ENCODE data around the gene CTSZ. TPM values are rescaled to one million over a fixed set of nuclear protein-coding genes. Genes with fewer than 3 reads are reported as not detected.

CTSZ gene
- total RNA-seq, 1 experiment from 2014 or later, result 37.6 TPM

GRCh38 chr20:58993332-58994248 lies 13.5 kb downstream of the CTSZ start:
- Histone ChIP-seq H2BK120ac (ENCODE audit: low read depth, low read length, poor library complexity, severe bottlenecking) (no peak overlapping the region), H3K27ac (ENCODE audit: insufficient read length, low read depth, low read length) (no peak overlapping the region), H4K20me1 (ENCODE audit: control insufficient read depth, insufficient read depth, insufficient read length) (no peaks in the 10 kb centered on the region), H3K27me3 (ENCODE audit: insufficient read depth, low read length) (no peaks in the 10 kb centered on the region), H2BK5ac (ENCODE audit: insufficient read length, low read length) (no peak overlapping the region), H3K4me2 (ENCODE audit: insufficient read depth, insufficient read length, low read length) (no peak overlapping the region), H3K23ac (ENCODE audit: insufficient read length, low read depth, low read length) (no peak overlapping the region), H3K18ac (ENCODE audit: insufficient read length, low read depth, low read length) (no peak overlapping the region), H3K56ac (ENCODE audit: insufficient read length, low read depth, low read length) (no peak overlapping the region), H3T11ph (ENCODE audit: low read length) (no peak overlapping the region), H4K5ac (ENCODE audit: insufficient read length, low read depth, low read length) (no peak overlapping the region), H3K9ac (ENCODE audit: extremely low read depth, insufficient read length, low read length) (no peak overlapping the region), H3K23me2 (ENCODE audit: insufficient read length, low read depth, low read length, poor library complexity, severe bottlenecking) (no peaks in the 10 kb centered on the region), H3K79me2 (ENCODE audit: insufficient read depth, low read length) (no peaks in the 10 kb centered on the region), H3K4me1 (ENCODE audit: insufficient read depth, low read length) (no peaks in the 10 kb centered on the region), H2BK20ac (ENCODE audit: low read depth, low read length, poor library complexity, severe bottlenecking) (no peak overlapping the region), H3K79me1 (ENCODE audit: insufficient read depth, low read depth, low read length, poor library complexity, severe bottlenecking) (no peaks in the 10 kb centered on the region), H2AK5ac (ENCODE audit: insufficient read length, low read length) (no peak overlapping the region), H3K9me3 (ENCODE audit: control insufficient read depth, low read depth, low read length) (no peaks in the 10 kb centered on the region), H2AFZ (ENCODE audit: low read length) (no peak overlapping the region), H4K91ac (ENCODE audit: insufficient read length, low read depth, low read length) (no peak overlapping the region), H3K4ac (ENCODE audit: low read depth, low read length) (no peak overlapping the region), H2BK12ac (ENCODE audit: insufficient read length, low read depth, low read length) (no peak overlapping the region), H2BK15ac (ENCODE audit: low read depth, low read length) (no peak overlapping the region), H4K8ac (replicated peaks; ENCODE audit: insufficient read length, low read depth, low read length) (no peak overlapping the region), H3K14ac (ENCODE audit: insufficient read depth, low read length) (no peak overlapping the region)
- Mint-ChIP-seq H3K9me3 (no peaks in the 10 kb centered on the region), H3K4me1 (no peaks in the 10 kb centered on the region), H3K27ac (no peak overlapping the region), H3K36me3 (ENCODE audit: insufficient read depth in 1 of 3, low read depth in 3 of 3) (peaks cover 36 to 89% (median 86%) of the 10 kb centered on the region in 3 experiments), H3K4me3 (no peak overlapping the region), H3K27me3 (ENCODE audit: low read depth) (no peaks in the 10 kb centered on the region; the same call in 1 of the 2 replicates)
- no peak for TF ChIP-seq CTCF (conservative IDR thresholded peaks at IDR 0.05)
- WGBS (ENCODE audit: extremely low coverage, insufficient read length, low lambda C conversion rate), result no CpG with 5 or more reads among the region's 23 CpGs
- DNase-seq, result no peak

Measured in H9 (cell line).